Coronary artery (tissue), 2 donors: Measurements from ENCODE around the gene CRACR2A.

Source experiments
- DNase-seq: peaks from one replicate; pipeline ENCODE4 v3.0.0-alpha.2; 2017; ENCODE audit warnings: low spot score
- H3K27ac ChIP-seq, 2 donors: fragments of 200-600 bp; sonication (generic); one replicate each; pipeline ENCODE4 v1.5.1; 2016 to 2019
- H3K4me3 ChIP-seq: fragments of 200-600 bp; sonication (generic); 2 replicates; pipeline ENCODE4 v1.5.1; 2016; ENCODE audit warnings: mild to moderate bottlenecking, moderate library complexity
- TF ChIP-seq, protein P1 (sequence below): fragments of 200-600 bp; sonication (generic); IDR thresholded peaks from one replicate; pipeline ENCODE4 v1.5.1; 2019; ENCODE audit warnings: antibody characterized with exemption

The CRACR2A gene

DNA sequence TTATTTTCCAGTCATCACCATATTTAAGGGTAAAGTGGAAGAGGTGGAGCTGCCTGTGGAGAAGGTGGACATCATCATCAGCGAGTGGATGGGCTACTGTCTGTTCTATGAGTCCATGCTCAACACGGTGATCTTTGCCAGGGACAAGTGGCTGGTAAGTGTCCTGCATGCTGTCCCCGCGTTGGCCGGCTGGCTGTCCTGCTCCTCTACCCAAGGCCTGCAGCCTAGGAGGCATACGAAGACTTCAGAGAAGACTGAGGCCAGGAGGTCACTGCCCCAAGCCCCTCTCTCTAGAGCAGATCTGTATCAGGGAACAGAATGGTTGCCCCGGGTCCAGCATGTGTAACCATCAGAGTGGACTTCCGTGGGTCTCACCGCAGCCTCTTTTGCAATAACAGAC lies 184.2 kb downstream of the CRACR2A start:
- H3K4me3 ChIP-seq, result no peak overlapping the region
- DNase-seq, result no peak
- no peak overlapping the region for H3K27ac ChIP-seq
- TF ChIP-seq, protein P1, sequence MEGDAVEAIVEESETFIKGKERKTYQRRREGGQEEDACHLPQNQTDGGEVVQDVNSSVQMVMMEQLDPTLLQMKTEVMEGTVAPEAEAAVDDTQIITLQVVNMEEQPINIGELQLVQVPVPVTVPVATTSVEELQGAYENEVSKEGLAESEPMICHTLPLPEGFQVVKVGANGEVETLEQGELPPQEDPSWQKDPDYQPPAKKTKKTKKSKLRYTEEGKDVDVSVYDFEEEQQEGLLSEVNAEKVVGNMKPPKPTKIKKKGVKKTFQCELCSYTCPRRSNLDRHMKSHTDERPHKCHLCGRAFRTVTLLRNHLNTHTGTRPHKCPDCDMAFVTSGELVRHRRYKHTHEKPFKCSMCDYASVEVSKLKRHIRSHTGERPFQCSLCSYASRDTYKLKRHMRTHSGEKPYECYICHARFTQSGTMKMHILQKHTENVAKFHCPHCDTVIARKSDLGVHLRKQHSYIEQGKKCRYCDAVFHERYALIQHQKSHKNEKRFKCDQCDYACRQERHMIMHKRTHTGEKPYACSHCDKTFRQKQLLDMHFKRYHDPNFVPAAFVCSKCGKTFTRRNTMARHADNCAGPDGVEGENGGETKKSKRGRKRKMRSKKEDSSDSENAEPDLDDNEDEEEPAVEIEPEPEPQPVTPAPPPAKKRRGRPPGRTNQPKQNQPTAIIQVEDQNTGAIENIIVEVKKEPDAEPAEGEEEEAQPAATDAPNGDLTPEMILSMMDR, result no peak

DNA sequence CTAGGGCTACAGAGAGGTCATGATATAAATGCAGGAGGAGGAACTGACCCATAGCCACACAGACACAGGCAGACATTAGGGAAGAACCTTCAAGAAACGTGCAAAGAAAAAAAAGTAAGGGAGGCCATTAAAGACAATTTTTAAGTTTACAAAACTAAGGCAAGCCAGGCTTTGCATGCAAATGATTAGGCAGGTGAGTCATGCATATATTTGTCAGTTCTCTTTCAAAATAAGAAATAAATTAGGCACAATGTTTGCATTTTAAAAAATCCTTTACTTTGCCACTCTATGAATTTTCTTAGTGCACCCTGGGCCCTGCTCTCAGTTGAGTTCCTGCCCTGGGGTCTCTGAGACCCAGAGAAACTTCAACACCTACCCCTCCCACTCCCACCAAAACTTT lies 186.9 kb downstream of the CRACR2A start:
- H3K27ac ChIP-seq, result no peak overlapping the region
- DNase-seq, result no peak
- TF ChIP-seq, protein P1, result no peak
- H3K4me3 ChIP-seq, result no peak overlapping the region
